Astrocyte (in vitro differentiated cells and primary cell): ENCODE data around the gene LMNB1. TPM values are rescaled to one million over a fixed set of nuclear protein-coding genes. Genes with fewer than 3 reads are reported as not detected.
"Not testable (repeated sequence)": the region's sequence is repeated elsewhere in the genome, so short reads cannot be mapped to it uniquely, and the experiment has no call there.

ENCODE experiments used
- DNase-seq: peaks from one replicate; pipeline ENCODE4 v3.0.0-alpha.2; 2010; ENCODE audit warnings: low read depth
- FAIRE-seq: peaks from 2 replicates; lab custom pipeline; 2011; peaks lifted over from hg19 to GRCh38; lab: Jason Lieb, UNC
- H2AFZ ChIP-seq: 2 replicates; pipeline ENCODE4 v1.6.0; 2012; ENCODE audit warnings: low read depth, low read length, inconsistent platforms
- H3K27ac ChIP-seq: 2 replicates; pipeline ENCODE4 v1.5.1; 2011; ENCODE audit warnings: low read depth, low read length, inconsistent platforms
- H3K27me3 ChIP-seq: 2 replicates; pipeline ENCODE4 v1.6.0; 2011; ENCODE audit warnings: low read length, inconsistent platforms; ENCODE audit not compliant: insufficient read depth
- H3K36me3 ChIP-seq: 2 replicates; pipeline ENCODE4 v1.5.1; 2011; ENCODE audit warnings: low read length, inconsistent platforms; ENCODE audit not compliant: insufficient read depth
- H3K4me1 ChIP-seq: 2 replicates; pipeline ENCODE4 v1.5.1; 2011; ENCODE audit warnings: low read length, inconsistent platforms; ENCODE audit not compliant: insufficient read depth
- H3K4me2 ChIP-seq: 2 replicates; pipeline ENCODE4 v1.6.0; 2012; ENCODE audit warnings: low read length, inconsistent platforms
- H3K4me3 ChIP-seq: 2 replicates; pipeline ENCODE4 v1.5.1; 2011; ENCODE audit warnings: low read depth, mild to moderate bottlenecking, low read length, inconsistent platforms; ENCODE audit not compliant: insufficient read depth
- H3K79me2 ChIP-seq: 2 replicates; pipeline ENCODE4 v1.6.0; 2012; ENCODE audit warnings: mild to moderate bottlenecking, low read length, inconsistent platforms; ENCODE audit not compliant: insufficient read depth
- H3K9ac ChIP-seq: 2 replicates; pipeline ENCODE4 v1.6.0; 2012; ENCODE audit warnings: mild to moderate bottlenecking, low read length, inconsistent platforms
- H3K9me3 ChIP-seq: 2 replicates; pipeline ENCODE4 v1.5.1; 2012; ENCODE audit warnings: low read depth, mild to moderate bottlenecking, low read length, inconsistent platforms; ENCODE audit not compliant: insufficient read depth
- H4K20me1 ChIP-seq: 2 replicates; pipeline ENCODE4 v1.6.0; 2012; ENCODE audit warnings: low read length, inconsistent platforms; ENCODE audit not compliant: insufficient read depth
- H3K27ac Mint-ChIP-seq: one replicate; pipeline ENCODE4 v1.8.0; 2021; ENCODE audit warnings: mild to moderate bottlenecking, mixed read lengths; ENCODE audit not compliant: unreplicated experiment
- H3K27me3 Mint-ChIP-seq: one replicate; pipeline ENCODE4 v1.8.0; 2021; ENCODE audit warnings: low read depth, mixed read lengths; ENCODE audit not compliant: unreplicated experiment
- H3K36me3 Mint-ChIP-seq: one replicate; pipeline ENCODE4 v1.8.0; 2021; ENCODE audit warnings: low read depth, mixed read lengths; ENCODE audit not compliant: unreplicated experiment
- H3K4me1 Mint-ChIP-seq: one replicate; pipeline ENCODE4 v1.8.0; 2021; ENCODE audit warnings: low read depth, mixed read lengths; ENCODE audit not compliant: unreplicated experiment
- H3K4me3 Mint-ChIP-seq: one replicate; pipeline ENCODE4 v1.8.0; 2021; ENCODE audit warnings: mild to moderate bottlenecking, moderate library complexity, mixed read lengths; ENCODE audit not compliant: unreplicated experiment
- H3K9me3 Mint-ChIP-seq: one replicate; pipeline ENCODE4 v1.8.0; 2021; ENCODE audit warnings: mild to moderate bottlenecking, mixed read lengths; ENCODE audit not compliant: unreplicated experiment
- EZH2 ChIP-seq: IDR thresholded peaks from 2 replicates; pipeline ENCODE4 v1.6.1; 2012; ENCODE audit warnings: mild to moderate bottlenecking, low read length, inconsistent platforms; ENCODE audit not compliant: insufficient read depth
- total RNA-seq: library from RNA; stranded (reverse); gene quantifications from 2 replicates; pipeline ENCODE4 v1.2.1, GENCODE V29; 2021
- TF ChIP-seq, protein P1 (sequence below): IDR thresholded peaks from 2 replicates; pipeline ENCODE4 v1.5.1; 2011; ENCODE audit warnings: low read depth, mild to moderate bottlenecking, inconsistent platforms, low read length, moderate library complexity; ENCODE audit not compliant: insufficient read depth

LMNB1 gene
- total RNA-seq, 1 donor from 2014 or later = 12.7 TPM

DNA sequence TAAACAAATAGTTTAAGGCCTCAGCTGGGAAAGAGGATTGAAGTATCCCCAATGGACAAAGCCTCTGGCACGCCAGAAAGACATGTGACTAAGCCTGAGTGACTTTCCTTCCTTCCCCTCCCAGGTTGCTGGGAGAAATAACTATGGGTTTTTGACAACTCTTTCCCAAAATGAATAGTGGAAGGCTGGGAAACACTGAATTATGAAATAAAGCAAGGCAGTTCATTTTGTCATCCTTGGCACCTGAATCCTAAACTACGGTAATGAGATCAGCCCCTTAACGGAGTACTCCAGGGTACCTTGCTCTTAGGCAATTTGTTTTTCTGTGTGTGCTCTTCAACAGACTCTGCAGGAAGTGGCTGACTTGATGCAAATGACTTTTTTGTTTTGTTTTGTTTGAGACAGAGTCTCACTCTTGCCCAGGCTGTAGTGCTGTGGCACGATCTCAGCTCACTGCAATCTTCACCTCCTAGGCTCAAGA is 75.2 kb downstream of the LMNB1 start:
- Histone ChIP-seq H3K9ac (no peak overlapping the region), H3K9me3 (no peaks in the 10 kb centered on the region), H3K27ac (no peak overlapping the region), H3K27me3 (no peaks in the 10 kb centered on the region), H3K4me3 (no peak overlapping the region), H3K79me2 (no peaks in the 10 kb centered on the region), H3K36me3 (no peaks in the 10 kb centered on the region), H3K4me1 (peaks cover 18% of the 10 kb centered on the region), H4K20me1 (no peaks in the 10 kb centered on the region), H2AFZ (no peak overlapping the region), H3K4me2 (peak overlapping the region; percentile 46)
- DNase-seq (no peak), FAIRE-seq (no peak)
- H3K36me3 Mint-ChIP-seq = no peaks in the 10 kb centered on the region
- peaks cover 7% of the 10 kb centered on the region for H3K4me1 Mint-ChIP-seq
- H3K27me3 Mint-ChIP-seq = no peaks in the 10 kb centered on the region
- no peak overlapping the region for H3K4me3 Mint-ChIP-seq
- no peak overlapping the region for H3K27ac Mint-ChIP-seq
- TF ChIP-seq, protein P1, sequence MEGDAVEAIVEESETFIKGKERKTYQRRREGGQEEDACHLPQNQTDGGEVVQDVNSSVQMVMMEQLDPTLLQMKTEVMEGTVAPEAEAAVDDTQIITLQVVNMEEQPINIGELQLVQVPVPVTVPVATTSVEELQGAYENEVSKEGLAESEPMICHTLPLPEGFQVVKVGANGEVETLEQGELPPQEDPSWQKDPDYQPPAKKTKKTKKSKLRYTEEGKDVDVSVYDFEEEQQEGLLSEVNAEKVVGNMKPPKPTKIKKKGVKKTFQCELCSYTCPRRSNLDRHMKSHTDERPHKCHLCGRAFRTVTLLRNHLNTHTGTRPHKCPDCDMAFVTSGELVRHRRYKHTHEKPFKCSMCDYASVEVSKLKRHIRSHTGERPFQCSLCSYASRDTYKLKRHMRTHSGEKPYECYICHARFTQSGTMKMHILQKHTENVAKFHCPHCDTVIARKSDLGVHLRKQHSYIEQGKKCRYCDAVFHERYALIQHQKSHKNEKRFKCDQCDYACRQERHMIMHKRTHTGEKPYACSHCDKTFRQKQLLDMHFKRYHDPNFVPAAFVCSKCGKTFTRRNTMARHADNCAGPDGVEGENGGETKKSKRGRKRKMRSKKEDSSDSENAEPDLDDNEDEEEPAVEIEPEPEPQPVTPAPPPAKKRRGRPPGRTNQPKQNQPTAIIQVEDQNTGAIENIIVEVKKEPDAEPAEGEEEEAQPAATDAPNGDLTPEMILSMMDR = no peak
- no peak for TF ChIP-seq EZH2
- H3K9me3 Mint-ChIP-seq = no peaks in the 10 kb centered on the region

DNA sequence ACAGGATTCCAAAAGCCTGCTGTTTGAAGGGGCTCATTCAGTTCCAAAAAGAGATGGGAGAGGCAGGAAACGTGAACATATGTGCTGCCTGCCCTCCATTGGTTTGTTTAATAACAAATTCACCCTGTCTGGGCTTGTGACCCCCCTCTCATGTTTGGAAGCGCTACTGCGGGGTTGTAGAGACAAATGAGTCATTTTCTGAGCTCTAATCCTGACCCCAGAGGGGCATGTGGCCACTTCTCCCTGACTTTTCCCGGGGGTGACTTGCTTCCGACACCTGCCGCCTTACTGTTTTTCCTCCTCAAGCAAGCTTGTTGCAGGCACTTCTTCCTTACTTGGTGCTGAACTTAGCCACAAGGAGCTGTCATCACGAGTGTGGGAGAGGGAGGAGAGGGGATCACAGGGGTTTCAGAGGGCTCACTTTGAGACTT is 75.9 kb downstream of the LMNB1 start:
- Mint-ChIP-seq H3K27me3 (no peaks in the 10 kb centered on the region), H3K36me3 (no peaks in the 10 kb centered on the region), H3K27ac (no peak overlapping the region), H3K9me3 (no peaks in the 10 kb centered on the region), H3K4me1 (peaks cover 7% of the 10 kb centered on the region), H3K4me3 (no peak overlapping the region)
- no peak overlapping the region for H3K9ac ChIP-seq
- H3K27ac ChIP-seq = no peak overlapping the region
- H3K4me2 ChIP-seq = peak overlapping the region; percentile 46
- no peaks in the 10 kb centered on the region for H3K9me3 ChIP-seq
- FAIRE-seq (no peak), DNase-seq (no peak)
- H3K36me3 ChIP-seq = no peaks in the 10 kb centered on the region
- H3K79me2 ChIP-seq = no peaks in the 10 kb centered on the region
- peaks cover 18% of the 10 kb centered on the region for H3K4me1 ChIP-seq
- H4K20me1 ChIP-seq = no peaks in the 10 kb centered on the region
- H3K27me3 ChIP-seq = no peaks in the 10 kb centered on the region
- no peak overlapping the region for H2AFZ ChIP-seq
- no peak for TF ChIP-seq EZH2
- TF ChIP-seq, protein P1 = no peak
- no peak overlapping the region for H3K4me3 ChIP-seq

DNA sequence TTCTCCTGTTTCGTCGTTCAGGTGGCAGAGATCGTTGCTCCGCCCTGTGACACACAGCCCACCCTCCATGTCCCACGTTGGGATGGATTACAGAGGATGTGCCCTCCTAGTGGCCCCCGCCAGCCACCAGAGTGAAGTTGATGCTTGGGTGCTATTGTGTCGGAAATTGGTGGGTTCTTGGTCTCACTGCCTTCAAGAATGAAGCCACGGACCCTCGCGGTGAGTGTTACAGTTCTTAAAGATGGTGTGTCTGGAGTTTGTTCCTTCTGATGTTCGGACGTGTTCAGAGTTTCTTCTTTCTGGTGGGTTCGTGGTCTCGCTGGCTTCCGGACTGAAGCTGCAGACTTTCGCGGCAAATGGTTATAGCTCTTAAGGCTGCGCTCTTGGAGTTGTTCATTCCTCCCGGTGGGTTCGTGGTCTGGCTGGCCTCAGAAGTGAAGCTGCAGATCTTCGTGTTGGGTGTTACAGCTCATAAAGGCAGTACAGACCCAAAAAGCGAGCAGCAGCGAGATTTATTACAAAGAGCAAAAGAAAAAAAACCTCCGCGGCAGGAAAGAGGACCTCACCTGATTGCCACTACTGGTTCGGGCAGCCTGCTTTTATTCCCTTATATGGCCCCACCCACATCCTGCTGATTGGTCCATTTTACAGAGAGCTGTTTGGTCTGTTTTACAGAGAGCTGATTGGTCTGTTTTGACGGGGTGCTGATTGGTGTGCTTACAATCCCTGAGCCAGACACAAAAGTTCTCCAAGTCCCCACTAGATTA is 76.8 kb downstream of the LMNB1 start:
- H3K27me3 ChIP-seq, H3K79me2 ChIP-seq, H3K27me3 Mint-ChIP-seq, H2AFZ ChIP-seq, H3K9ac ChIP-seq, H3K4me2 ChIP-seq, H3K9me3 ChIP-seq, FAIRE-seq, H4K20me1 ChIP-seq, H3K27ac ChIP-seq, H3K36me3 Mint-ChIP-seq, H3K4me3 ChIP-seq, H3K4me3 Mint-ChIP-seq, H3K27ac Mint-ChIP-seq, H3K9me3 Mint-ChIP-seq, H3K36me3 ChIP-seq, DNase-seq: not testable (repeated sequence)
- peaks cover 10% of the 10 kb centered on the region for H3K4me1 Mint-ChIP-seq
- H3K4me1 ChIP-seq = peaks cover 18% of the 10 kb centered on the region
